HG02973 (cell line): ENCODE results near the gene FYN.

Experiments
- ATAC-seq: cut with Tn5 transposase; IDR thresholded peaks from one replicate; pipeline ENCODE4 v1.9.1; 2021; ENCODE audit warnings: moderate library complexity; ENCODE audit not compliant: unreplicated experiment

Gene FYN

GRCh38 chr6:111666847-111667246, 206.4 kb downstream of the FYN start:
- ATAC-seq, result no peak

GRCh38 chr6:111664565-111665030, 208.7 kb downstream of the FYN start:
- ATAC-seq, result no peak

- ATAC-seq, result no peak
These were observed 209.3 kb downstream of the FYN start for GRCh38 chr6:111663692-111664564.

GRCh38 chr6:111662794-111663593, 210.3 kb downstream of the FYN start:
- no peak for ATAC-seq

GRCh38 chr6:111662072-111662793, 211.0 kb downstream of the FYN start:
- ATAC-seq, result no peak

- no peak for ATAC-seq
These were observed 211.7 kb downstream of the FYN start for GRCh38 chr6:111661541-111662061.

- no peak for ATAC-seq
These were observed 212.7 kb downstream of the FYN start for GRCh38 chr6:111660531-111660930.

GRCh38 chr6:111658462-111659154, 214.6 kb downstream of the FYN start:
- ATAC-seq, result no peak

GRCh38 chr6:111657146-111657545, 216.1 kb downstream of the FYN start:
- no peak for ATAC-seq

- ATAC-seq, result no peak
These were observed 219.3 kb downstream of the FYN start for GRCh38 chr6:111653979-111654378.

- no peak for ATAC-seq
These were observed 219.8 kb downstream of the FYN start for GRCh38 chr6:111653434-111653833.

- no peak for ATAC-seq
These were observed 221.1 kb downstream of the FYN start for GRCh38 chr6:111652156-111652555.

GRCh38 chr6:111651185-111652034, 221.8 kb downstream of the FYN start:
- ATAC-seq, result no peak

- no peak for ATAC-seq
These were observed 223.2 kb downstream of the FYN start for GRCh38 chr6:111650049-111650448.

- no peak for ATAC-seq
These were observed 225.2 kb downstream of the FYN start for GRCh38 chr6:111648100-111648499.

GRCh38 chr6:111646942-111647341, 226.3 kb downstream of the FYN start:
- ATAC-seq, result no peak

- no peak for ATAC-seq
These were observed 227.2 kb downstream of the FYN start for GRCh38 chr6:111646034-111646433.

GRCh38 chr6:111644893-111645430, 228.3 kb downstream of the FYN start:
- ATAC-seq, result no peak

- ATAC-seq, result no peak
These were observed 230.6 kb downstream of the FYN start for GRCh38 chr6:111642463-111643158.
